ENCODE data around the gene NTM. TPM values are rescaled to one million over a fixed set of nuclear protein-coding genes. Genes with fewer than 3 reads are reported as not detected.

Gene NTM
- polyA plus RNA-seq, 1 donor (not counting 4 experiments of a cell fraction or from before 2014, with no cell fraction given) = 47.9 TPM

GRCh38 chr11:131991606-131992005 lies 621.2 kb downstream of the NTM start:
- H3K4me1 ChIP-seq (ENCODE audit: control insufficient read depth, extremely low read depth, insufficient read depth, low read length) = peaks cover 17% of the 10 kb centered on the region
- H2AFZ ChIP-seq (ENCODE audit: control insufficient read depth, low read length) = no peak overlapping the region
- peak; percentile 41 for DNase-seq (ENCODE audit: low read depth, low spot score)
- no peak overlapping the region for H3K4me3 ChIP-seq (ENCODE audit: control insufficient read depth in 2 of 3, extremely low read depth in 1 of 3, insufficient read depth in 2 of 3, low read depth in 1 of 3, low read length in 3 of 3)
- H4K20me1 ChIP-seq (ENCODE audit: control insufficient read depth, extremely low read depth, insufficient read depth, low read length) = no peaks in the 10 kb centered on the region
- FAIRE-seq = no peak
- H3K9me3 ChIP-seq (ENCODE audit: control insufficient read depth, low read depth, low read length) = peaks cover 4% of the 10 kb centered on the region
- no peak overlapping the region for H3K4me2 ChIP-seq (ENCODE audit: control insufficient read depth, extremely low read depth, insufficient read depth, low read depth, low read length)
- H3K9me1 ChIP-seq (ENCODE audit: control insufficient read depth, extremely low read depth, insufficient read depth, low read length) = no peaks in the 10 kb centered on the region
- no peaks in the 10 kb centered on the region for H3K79me2 ChIP-seq (ENCODE audit: control insufficient read depth, insufficient read depth, low read length)
- TF ChIP-seq, protein P1, sequence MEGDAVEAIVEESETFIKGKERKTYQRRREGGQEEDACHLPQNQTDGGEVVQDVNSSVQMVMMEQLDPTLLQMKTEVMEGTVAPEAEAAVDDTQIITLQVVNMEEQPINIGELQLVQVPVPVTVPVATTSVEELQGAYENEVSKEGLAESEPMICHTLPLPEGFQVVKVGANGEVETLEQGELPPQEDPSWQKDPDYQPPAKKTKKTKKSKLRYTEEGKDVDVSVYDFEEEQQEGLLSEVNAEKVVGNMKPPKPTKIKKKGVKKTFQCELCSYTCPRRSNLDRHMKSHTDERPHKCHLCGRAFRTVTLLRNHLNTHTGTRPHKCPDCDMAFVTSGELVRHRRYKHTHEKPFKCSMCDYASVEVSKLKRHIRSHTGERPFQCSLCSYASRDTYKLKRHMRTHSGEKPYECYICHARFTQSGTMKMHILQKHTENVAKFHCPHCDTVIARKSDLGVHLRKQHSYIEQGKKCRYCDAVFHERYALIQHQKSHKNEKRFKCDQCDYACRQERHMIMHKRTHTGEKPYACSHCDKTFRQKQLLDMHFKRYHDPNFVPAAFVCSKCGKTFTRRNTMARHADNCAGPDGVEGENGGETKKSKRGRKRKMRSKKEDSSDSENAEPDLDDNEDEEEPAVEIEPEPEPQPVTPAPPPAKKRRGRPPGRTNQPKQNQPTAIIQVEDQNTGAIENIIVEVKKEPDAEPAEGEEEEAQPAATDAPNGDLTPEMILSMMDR (optimal IDR thresholded peaks at IDR 0.05 in 1 of 3, IDR thresholded peaks at IDR 0.05 in 1 of 3, conservative IDR thresholded peaks at IDR 0.05 in 1 of 3; ENCODE audit: extremely low read depth in 1 of 3, insufficient read depth in 2 of 3, low read length in 3 of 3) = no peak
- TF ChIP-seq EZH2 (IDR thresholded peaks at IDR 0.05; ENCODE audit: low read length) = no peak
- H3K36me3 ChIP-seq (ENCODE audit: control insufficient read depth in 2 of 2, extremely low read depth in 1 of 2, insufficient read depth in 2 of 2, low read length in 2 of 2) = no peaks in the 10 kb centered on the region
- H3K27me3 ChIP-seq (ENCODE audit: control insufficient read depth, extremely low read depth, insufficient read depth, low read length) = no peaks in the 10 kb centered on the region
- dilution Hi-C loops (cut with MboI; ENCODE audit: extremely low pct_ligation_motif_present, low sequenced_read_pairs) = no loop called here
- H3K9ac ChIP-seq (ENCODE audit: control insufficient read depth, extremely low read depth, insufficient read depth, low read length) = no peak overlapping the region
- H3K27ac ChIP-seq (ENCODE audit: control insufficient read depth, insufficient read depth, low read length) = no peak overlapping the region

DNA sequence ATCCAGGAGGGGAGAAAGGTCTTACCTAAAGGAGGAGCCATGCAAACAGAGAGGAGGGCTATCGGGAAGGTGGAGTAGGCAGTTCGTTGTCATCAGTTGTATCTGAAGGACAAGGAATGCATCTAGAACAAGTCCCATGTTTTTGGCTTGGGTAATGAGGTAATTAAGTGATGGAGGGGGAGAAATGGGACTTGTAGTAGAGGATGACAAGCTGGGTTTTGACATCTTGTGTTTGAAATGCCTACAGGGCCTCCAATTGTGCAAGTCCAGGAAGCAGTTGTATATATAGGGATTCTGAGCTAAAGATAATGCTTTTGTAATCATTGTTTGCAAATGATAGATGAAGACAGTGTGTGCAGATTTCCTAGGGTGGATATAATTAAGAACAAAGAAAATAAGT lies 622.8 kb downstream of the NTM start:
- no peaks in the 10 kb centered on the region for H3K79me2 ChIP-seq (ENCODE audit: control insufficient read depth, insufficient read depth, low read length)
- no peak for TF ChIP-seq EZH2 (IDR thresholded peaks at IDR 0.05; ENCODE audit: low read length)
- TF ChIP-seq, protein P1 (optimal IDR thresholded peaks at IDR 0.05 in 1 of 3, IDR thresholded peaks at IDR 0.05 in 1 of 3, conservative IDR thresholded peaks at IDR 0.05 in 1 of 3; ENCODE audit: extremely low read depth in 1 of 3, insufficient read depth in 2 of 3, low read length in 3 of 3) = no peak
- FAIRE-seq (no peak), DNase-seq (ENCODE audit: low read depth, low spot score) (no peak)
- H3K9me3 ChIP-seq (ENCODE audit: control insufficient read depth, low read depth, low read length) = peaks cover 4% of the 10 kb centered on the region
- no peaks in the 10 kb centered on the region for H4K20me1 ChIP-seq (ENCODE audit: control insufficient read depth, extremely low read depth, insufficient read depth, low read length)
- no peaks in the 10 kb centered on the region for H3K9me1 ChIP-seq (ENCODE audit: control insufficient read depth, extremely low read depth, insufficient read depth, low read length)
- no peak overlapping the region for H3K4me3 ChIP-seq (ENCODE audit: control insufficient read depth in 2 of 3, extremely low read depth in 1 of 3, insufficient read depth in 2 of 3, low read depth in 1 of 3, low read length in 3 of 3)
- no peaks in the 10 kb centered on the region for H3K27me3 ChIP-seq (ENCODE audit: control insufficient read depth, extremely low read depth, insufficient read depth, low read length)
- H3K4me2 ChIP-seq (ENCODE audit: control insufficient read depth, extremely low read depth, insufficient read depth, low read depth, low read length) = no peak overlapping the region
- no peak overlapping the region for H2AFZ ChIP-seq (ENCODE audit: control insufficient read depth, low read length)
- H3K36me3 ChIP-seq (ENCODE audit: control insufficient read depth in 2 of 2, extremely low read depth in 1 of 2, insufficient read depth in 2 of 2, low read length in 2 of 2) = no peaks in the 10 kb centered on the region
- no peak overlapping the region for H3K9ac ChIP-seq (ENCODE audit: control insufficient read depth, extremely low read depth, insufficient read depth, low read length)
- H3K27ac ChIP-seq (ENCODE audit: control insufficient read depth, insufficient read depth, low read length) = no peak overlapping the region
- dilution Hi-C loops (cut with MboI; ENCODE audit: extremely low pct_ligation_motif_present, low sequenced_read_pairs) = no loop called here
- H3K4me1 ChIP-seq (ENCODE audit: control insufficient read depth, extremely low read depth, insufficient read depth, low read length) = peaks cover 4% of the 10 kb centered on the region
